CD4-positive, alpha-beta memory T cell (primary cell): ENCODE results near the gene NAA80. TPM values are rescaled to one million over a fixed set of nuclear protein-coding genes. Genes with fewer than 3 reads are reported as not detected.

Source experiments
- CTCF ChIA-PET: fragments of 350-600 bp; sonication (Branson Sonifier 250); formaldehyde crosslinking; loops from one replicate; lab custom pipeline; 2021; ENCODE audit warnings: inconsistent platforms; ENCODE audit not compliant: partially characterized antibody; lab: Charles Lee
- POLR2A ChIA-PET: fragments of 350-600 bp; sonication (Branson Sonifier 250); formaldehyde crosslinking; loops from one replicate; lab custom pipeline; 2021; ENCODE audit not compliant: partially characterized antibody; lab: Charles Lee
- DNase-seq, 5 donors: peaks; one replicate each; pipeline versions ENCODE4 v3.0.0 to v3.0.0-alpha.2; 2020 to 2022; ENCODE audit warnings: mixed read lengths in 1 of 5
- H3K27ac ChIP-seq: one replicate; pipeline ENCODE4 v1.7.0; 2013; ENCODE audit warnings: low read depth, low read length
- H3K27me3 ChIP-seq: 2 replicates; pipeline ENCODE4 v1.7.0; 2013; ENCODE audit warnings: mild to moderate bottlenecking, low read length, moderate library complexity; ENCODE audit not compliant: insufficient read depth
- H3K36me3 ChIP-seq: 2 replicates; pipeline ENCODE4 v1.7.0; 2013; ENCODE audit warnings: mild to moderate bottlenecking, low read length, moderate library complexity; ENCODE audit not compliant: insufficient read depth
- H3K4me1 ChIP-seq: 2 replicates; pipeline ENCODE4 v1.7.0; 2013; ENCODE audit warnings: mild to moderate bottlenecking, low read length, moderate library complexity; ENCODE audit not compliant: insufficient read depth
- H3K4me3 ChIP-seq, 2 donors: one replicate each; pipeline ENCODE4 v1.7.0; 2013; ENCODE audit warnings: low read length in 2 of 2, mild to moderate bottlenecking in 1 of 2
- H3K9me3 ChIP-seq, 2 donors: one replicate each; pipeline ENCODE4 v1.7.0; 2013; ENCODE audit warnings: low read length in 2 of 2, control low read depth in 1 of 2; ENCODE audit not compliant: control insufficient read depth in 1 of 2
- H3K27ac Mint-ChIP-seq, 7 donors: one replicate each; pipeline ENCODE4 v1.8.0; 2020 to 2021; ENCODE audit warnings: mixed read lengths in 7 of 7, mild to moderate bottlenecking in 6 of 7, inconsistent platforms in 3 of 7, moderate library complexity in 3 of 7
- H3K27me3 Mint-ChIP-seq, 2 donors: one replicate each; pipeline ENCODE4 v1.8.0; 2020 to 2021; ENCODE audit warnings: mixed read lengths in 2 of 2
- H3K36me3 Mint-ChIP-seq, 2 donors: one replicate each; pipeline ENCODE4 v1.8.0; 2020 to 2021; ENCODE audit warnings: mixed read lengths in 2 of 2, inconsistent platforms in 1 of 2, mild to moderate bottlenecking in 1 of 2
- H3K4me1 Mint-ChIP-seq, 4 donors: one replicate each; pipeline ENCODE4 v1.8.0; 2020 to 2021; ENCODE audit warnings: mixed read lengths in 4 of 4, mild to moderate bottlenecking in 1 of 4
- H3K4me3 Mint-ChIP-seq, 8 donors: one replicate each; pipeline ENCODE4 v1.8.0; 2020 to 2021; ENCODE audit warnings: mixed read lengths in 8 of 8, mild to moderate bottlenecking in 7 of 8, moderate library complexity in 6 of 8, inconsistent platforms in 3 of 8
- H3K9me3 Mint-ChIP-seq, 8 donors: one replicate each; pipeline ENCODE4 v1.8.0; 2020 to 2021; ENCODE audit warnings: mixed read lengths in 8 of 8, mild to moderate bottlenecking in 5 of 8, inconsistent platforms in 3 of 8, moderate library complexity in 1 of 8
- intact Hi-C: fragments of 100-400 bp; cut with micrococcal nuclease; formaldehyde crosslinking; loops from one replicate; pipeline ENCODE4 v1.15.1; 2023
- polyA plus RNA-seq, 2 donors: library from polyadenylated mRNA; unstranded; fragments of 300-500 nt; fragmentation: Illumina TruSeq; gene quantifications; one replicate each; pipeline ENCODE4 v1.2.3, GENCODE V29; 2021
- total RNA-seq, 2 experiments: library from RNA; stranded (reverse); gene quantifications; one replicate each; pipeline ENCODE4 v1.2.3, GENCODE V29; 2021

Gene NAA80
- total and polyA plus RNA-seq, 4 experiments from 2014 or later: 16.7 to 33.7 (median 31.7) TPM

- peaks cover 44% of the 10 kb centered on the region for H3K4me1 ChIP-seq
- Mint-ChIP-seq H3K27me3 (no peaks in the 10 kb centered on the region), H3K4me3 (peak overlapping the region in 1 of 8 donors; percentile 15), H3K9me3 (peaks cover 0 to 3% (median 0%) of the 10 kb centered on the region in 8 donors), H3K36me3 (peaks cover 4 to 47% of the 10 kb centered on the region in 2 donors), H3K27ac (peak overlapping the region in 1 of 7 donors; percentile 44), H3K4me1 (peaks cover 22 to 51% (median 32%) of the 10 kb centered on the region in 4 donors)
- ChIA-PET CTCF (interaction anchor here (0.9 kb wide), 1 partner anchor 17 kb away, joined by 3 read pairs; no protein-coding TSS in a partner anchor), POLR2A (interaction anchor here (3.5 to 20.5 kb wide), 3 partner anchors 7 to 21 kb away, joined by 27 to 595 read pairs (median 81); partner anchors contain the start of genes CYB561D2, NPRL2, RASSF1 and TMEM115)
- no peaks in the 10 kb centered on the region for H3K27me3 ChIP-seq
- no peaks in the 10 kb centered on the region for H3K9me3 ChIP-seq
- H3K4me3 ChIP-seq: no peak overlapping the region
- H3K36me3 ChIP-seq: peaks cover 42% of the 10 kb centered on the region
- no peak overlapping the region for H3K27ac ChIP-seq
- intact Hi-C loops: no loop called here
- peak in 1 of 5 donors; percentile 22 for DNase-seq
These were observed 31.1 kb upstream of the NAA80 start for GRCh38 chr3:50330330-50330729.

- H3K36me3 ChIP-seq: peaks cover 37% of the 10 kb centered on the region
These were observed 28.9 kb upstream of the NAA80 start, which contains the start of gene TUSC2 for GRCh38 chr3:50327943-50328691. TSS of gene TUSC2 (minus strand) at chr3:50328223. CDS start at chr3:50328099, 124 bp downstream.

GRCh38 chr3:50327129-50327528 is 27.9 kb upstream of the NAA80 start:
- peaks cover 24% of the 10 kb centered on the region for H3K4me1 ChIP-seq
- peaks cover 35% of the 10 kb centered on the region for H3K36me3 ChIP-seq
- no peaks in the 10 kb centered on the region for H3K27me3 Mint-ChIP-seq
- intact Hi-C loops: no loop called here
- H3K27ac Mint-ChIP-seq: peak overlapping the region in 6 of 7 donors; percentile 78 to 94 (median 87)
- ChIA-PET CTCF (interaction anchor here (1.0 to 3.4 kb wide), 8 partner anchors 8 to 81 kb away, joined by 3 to 17 read pairs (median 4); partner anchors contain the start of genes HYAL3 and NAA80), POLR2A (interaction anchor here (1.6 to 20.5 kb wide), 9 partner anchors 9 to 242 kb away, joined by 4 to 595 read pairs (median 27); partner anchors contain the start of genes CYB561D2, HEMK1, HYAL3 and IFRD2)
- peak in 1 of 5 donors; percentile 33 for DNase-seq
- no peaks in the 10 kb centered on the region for H3K9me3 ChIP-seq
- H3K36me3 Mint-ChIP-seq: peaks cover 0 to 48% of the 10 kb centered on the region in 2 donors
- H3K4me1 Mint-ChIP-seq: peaks cover 14 to 37% (median 23%) of the 10 kb centered on the region in 4 donors
- H3K4me3 Mint-ChIP-seq: peak overlapping the region; percentile 80 to 97 (median 94)
- H3K9me3 Mint-ChIP-seq: peaks cover 0 to 1% (median 0%) of the 10 kb centered on the region in 8 donors
- H3K27me3 ChIP-seq: no peaks in the 10 kb centered on the region
- H3K27ac ChIP-seq: peak overlapping the region; percentile 82
- H3K4me3 ChIP-seq: peak overlapping the region; percentile 73 to 91

More at GRCh38 chr3:50327943-50328691, 28.9 kb upstream of the NAA80 start, which contains the start of gene TUSC2:
- H3K27ac Mint-ChIP-seq: peak within 1 kb of the TSS; percentile 93 to 97 (median 97)
- CTCF ChIA-PET: interaction anchor here (1.0 to 3.4 kb wide), 9 partner anchors 9 to 102 kb away, joined by 3 to 17 read pairs (median 4); partner anchors contain the start of genes HYAL3, NAA80 and NPRL2
- H3K4me1 Mint-ChIP-seq: peaks cover 13 to 42% (median 23%) of the 10 kb centered on the region in 4 donors
- peaks cover 0 to 49% of the 10 kb centered on the region in 2 donors for H3K36me3 Mint-ChIP-seq
- Histone ChIP-seq H3K4me1 (peaks cover 22% of the 10 kb centered on the region), H3K9me3 (no peaks in the 10 kb centered on the region), H3K4me3 (peak within 1 kb of the TSS; percentile 73 to 91), H3K27ac (peak within 1 kb of the TSS; percentile 82), H3K27me3 (no peaks in the 10 kb centered on the region)
- no peaks in the 10 kb centered on the region for H3K27me3 Mint-ChIP-seq
- H3K9me3 Mint-ChIP-seq: peaks cover 0 to 1% (median 0%) of the 10 kb centered on the region in 8 donors
- POLR2A ChIA-PET: interaction anchor here (1.0 to 20.5 kb wide), 10 partner anchors 10 to 241 kb away, joined by 3 to 595 read pairs (median 8); partner anchors contain the start of genes CYB561D2, HEMK1, HYAL3 and IFRD2
- intact Hi-C loops: loop anchor here (1.0 to 2.0 kb wide), 5 partner anchors 9 to 36 kb away; partner anchors contain the start of genes HYAL3, IFRD2, NAA80 and TMEM115
- peak; percentile 91 to 96 (median 93) for DNase-seq
- peak within 1 kb of the TSS; percentile 91 to 97 (median 94) for H3K4me3 Mint-ChIP-seq

GRCh38 chr3:50326182-50326541 is 27.0 kb upstream of the NAA80 start:
- peak in 1 of 5 donors; percentile 16 for DNase-seq
- Mint-ChIP-seq H3K27me3 (no peaks in the 10 kb centered on the region), H3K36me3 (peaks cover 0 to 39% of the 10 kb centered on the region in 2 donors), H3K4me1 (peaks cover 14 to 37% (median 23%) of the 10 kb centered on the region in 4 donors), H3K4me3 (peak overlapping the region in 5 of 8 donors; percentile 21 to 61 (median 41)), H3K9me3 (peaks cover 0 to 1% (median 0%) of the 10 kb centered on the region in 8 donors), H3K27ac (peak overlapping the region in 3 of 7 donors; percentile 62 to 79 (median 70))
- H3K9me3 ChIP-seq: no peaks in the 10 kb centered on the region
- no peaks in the 10 kb centered on the region for H3K27me3 ChIP-seq
- CTCF ChIA-PET: interaction anchor here (0.8 to 3.4 kb wide), 6 partner anchors 11 to 132 kb away, joined by 3 to 17 read pairs (median 3); partner anchors contain the start of genes CYB561D2, HYAL3, NAA80 and NPRL2
- peaks cover 28% of the 10 kb centered on the region for H3K4me1 ChIP-seq
- no peak overlapping the region for H3K4me3 ChIP-seq
- H3K27ac ChIP-seq: no peak overlapping the region
- POLR2A ChIA-PET: interaction anchor here (3.8 to 20.5 kb wide), 3 partner anchors 10 to 27 kb away, joined by 16 to 595 read pairs (median 144); partner anchors contain the start of genes CYB561D2, HYAL3, NAA80 and NPRL2
- peaks cover 26% of the 10 kb centered on the region for H3K36me3 ChIP-seq
- intact Hi-C loops: no loop called here

GRCh38 chr3:50325497-50326181 is 26.4 kb upstream of the NAA80 start:
- no peak overlapping the region for H3K4me3 ChIP-seq
- H3K9me3 ChIP-seq: no peaks in the 10 kb centered on the region
- peaks cover 0 to 1% (median 0%) of the 10 kb centered on the region in 8 donors for H3K9me3 Mint-ChIP-seq
- H3K27me3 Mint-ChIP-seq: no peaks in the 10 kb centered on the region
- peak in 1 of 5 donors; percentile 7 for DNase-seq
- H3K27me3 ChIP-seq: no peaks in the 10 kb centered on the region
- ChIA-PET CTCF (interaction anchor here (0.6 to 5.6 kb wide), 10 partner anchors 11 to 131 kb away, joined by 3 to 37 read pairs (median 4); partner anchors contain the start of genes CYB561D2, HYAL3, NAA80 and NPRL2), POLR2A (interaction anchor here (0.7 to 20.5 kb wide), 4 partner anchors 10 to 32 kb away, joined by 3 to 595 read pairs (median 80); partner anchors contain the start of genes CYB561D2, HYAL3, NAA80 and NPRL2)
- intact Hi-C loops: loop anchor here (2.0 kb wide), 1 partner anchor 131 kb away; no protein-coding TSS in a partner anchor
- H3K4me3 Mint-ChIP-seq: peak overlapping the region in 3 of 8 donors; percentile 21 to 67 (median 49)
- H3K36me3 ChIP-seq: peaks cover 20% of the 10 kb centered on the region
- H3K27ac Mint-ChIP-seq: peak overlapping the region in 3 of 7 donors; percentile 70 to 79 (median 76)
- peaks cover 0 to 34% of the 10 kb centered on the region in 2 donors for H3K36me3 Mint-ChIP-seq
- peaks cover 29% of the 10 kb centered on the region for H3K4me1 ChIP-seq
- H3K27ac ChIP-seq: no peak overlapping the region
- peaks cover 15 to 38% (median 25%) of the 10 kb centered on the region in 4 donors for H3K4me1 Mint-ChIP-seq

GRCh38 chr3:50325113-50325480 is 25.9 kb upstream of the NAA80 start:
- H3K4me1 ChIP-seq: peaks cover 34% of the 10 kb centered on the region
- no peaks in the 10 kb centered on the region for H3K9me3 ChIP-seq
- Mint-ChIP-seq H3K9me3 (peaks cover 0 to 1% (median 0%) of the 10 kb centered on the region in 8 donors), H3K27me3 (no peaks in the 10 kb centered on the region), H3K4me3 (peak overlapping the region in 1 of 8 donors; percentile 67), H3K27ac (peak overlapping the region; percentile 29 to 90 (median 79)), H3K4me1 (peaks cover 19 to 43% (median 30%) of the 10 kb centered on the region in 4 donors), H3K36me3 (peaks cover 0 to 31% of the 10 kb centered on the region in 2 donors)
- H3K36me3 ChIP-seq: peaks cover 15% of the 10 kb centered on the region
- POLR2A ChIA-PET: interaction anchor here (0.7 to 14.4 kb wide), 5 partner anchors 10 to 31 kb away, joined by 3 to 144 read pairs (median 8); partner anchors contain the start of genes HYAL3 and NAA80
- no peak overlapping the region for H3K27ac ChIP-seq
- CTCF ChIA-PET: interaction anchor here (0.6 to 5.6 kb wide), 9 partner anchors 12 to 217 kb away, joined by 3 to 37 read pairs (median 7); partner anchors contain the start of genes HYAL3, IFRD2, NAA80 and RASSF1
- intact Hi-C loops: loop anchor here (2.0 kb wide), 1 partner anchor 130 kb away; no protein-coding TSS in a partner anchor
- H3K27me3 ChIP-seq: no peaks in the 10 kb centered on the region
- no peak overlapping the region for H3K4me3 ChIP-seq
- DNase-seq: no peak
